Measurements from ENCODE around the gene CA5A.

CA5A gene

DNA sequence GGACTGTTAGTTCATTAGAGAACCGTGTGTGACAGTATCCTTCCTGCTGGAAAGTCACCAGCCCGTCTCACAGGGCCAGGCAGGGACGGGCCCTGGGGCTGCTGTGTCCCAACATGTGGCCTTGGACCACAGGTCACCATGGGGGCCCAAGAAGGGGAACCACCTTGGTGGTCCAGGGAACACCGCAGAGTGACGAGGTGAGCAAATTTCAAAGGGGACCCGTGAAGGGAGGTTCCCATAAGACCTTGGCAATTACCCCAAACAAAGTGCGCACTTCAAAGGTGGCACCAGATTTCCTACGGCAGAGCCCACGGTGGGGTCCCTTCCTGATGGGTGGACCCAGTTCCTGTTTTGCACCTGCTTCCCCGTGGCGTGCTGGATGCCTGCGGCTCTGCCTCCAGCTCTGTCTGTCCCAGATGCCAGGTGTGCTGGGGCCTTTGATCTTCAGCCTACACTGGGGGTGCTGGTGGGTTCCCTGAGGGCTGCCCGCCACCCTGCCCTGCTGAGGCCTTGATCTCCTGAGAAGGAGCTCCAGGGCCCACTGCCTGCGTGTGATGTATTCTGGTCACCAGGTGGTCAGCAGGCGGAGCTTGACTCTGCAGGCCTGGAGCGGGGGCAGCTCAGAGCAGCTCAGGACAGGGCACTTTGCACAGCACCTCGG, 94.0 kb downstream of the CA5A start:
- intact Hi-C loops (cut with DNase I), result no loop called here
- DNase-seq, result no peak

DNA sequence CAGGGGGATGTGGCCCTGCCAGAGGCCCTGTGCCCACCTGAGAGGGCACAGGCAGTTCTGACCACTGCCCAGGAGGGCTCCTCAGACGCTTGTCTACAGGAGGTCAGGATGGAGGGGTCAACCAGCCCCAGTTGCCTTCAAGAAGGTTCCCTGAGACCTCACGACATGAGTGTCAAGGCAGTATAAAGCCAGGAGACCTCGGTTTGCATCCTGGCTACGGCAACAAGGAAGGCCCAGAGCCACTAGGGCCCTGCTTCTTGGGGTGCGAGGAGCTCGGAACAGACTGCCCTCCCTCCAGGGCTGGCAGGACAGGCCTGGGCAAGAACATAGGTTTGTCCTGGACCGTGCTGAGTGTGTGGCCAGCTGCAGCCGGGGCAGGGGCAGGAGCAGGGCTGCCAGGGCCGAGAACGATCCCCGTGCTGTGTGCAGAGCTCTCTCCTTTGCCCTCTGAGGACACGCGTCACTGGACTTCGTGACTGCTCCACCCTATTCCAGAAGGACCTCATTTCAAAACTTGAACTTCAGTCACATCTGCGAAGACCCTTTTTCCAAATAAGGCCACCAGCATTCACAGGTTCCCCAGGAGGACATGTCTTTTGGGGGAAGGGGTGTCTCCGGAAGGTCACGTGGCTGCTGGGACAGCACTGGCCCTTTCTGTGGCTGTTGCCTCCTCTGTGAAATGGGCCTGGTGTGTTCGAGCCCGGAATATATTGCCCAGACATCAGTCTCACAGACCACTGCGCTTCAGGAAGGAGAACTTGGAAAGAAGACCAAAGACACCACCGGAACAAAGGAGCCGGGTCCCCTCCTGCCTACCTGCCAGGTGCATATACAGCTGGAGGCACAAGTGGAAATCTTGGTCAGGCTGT, 94.8 kb downstream of the CA5A start:
- intact Hi-C loops (cut with DNase I), result no loop called here
- DNase-seq, result no peak

DNA sequence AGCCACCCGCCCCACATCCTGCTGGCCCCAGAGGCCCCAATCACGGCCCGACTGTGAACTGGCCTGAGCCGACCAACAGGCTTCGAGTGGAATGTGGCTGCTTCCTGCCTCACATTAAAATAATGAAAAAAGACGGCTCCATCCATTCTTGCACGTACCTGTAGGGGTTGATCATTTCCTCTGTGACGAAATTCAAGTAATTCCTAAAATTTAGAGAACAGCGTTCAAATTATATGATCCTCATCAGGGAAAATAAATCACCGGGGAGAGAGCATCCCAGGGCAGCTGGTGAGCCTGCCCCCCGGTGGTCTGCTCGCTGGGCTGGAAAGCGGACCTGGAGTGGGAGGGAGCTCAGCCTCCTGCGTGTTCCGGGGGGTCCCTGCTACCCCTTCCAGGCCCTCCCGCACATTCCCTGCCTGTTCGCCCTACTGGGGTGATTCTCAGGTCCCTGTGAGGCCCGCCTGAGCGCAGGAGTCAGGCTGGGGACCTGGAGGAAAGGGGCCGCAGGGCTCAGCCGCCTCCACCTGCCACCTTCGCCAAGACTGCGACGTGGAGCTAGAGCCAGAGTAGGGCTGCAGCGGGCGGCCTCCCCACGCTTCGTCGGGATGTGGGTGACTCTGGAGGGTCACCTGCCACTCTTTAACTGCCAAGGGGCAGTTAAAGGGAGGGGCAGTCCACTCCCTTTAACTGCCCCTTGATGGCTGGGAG, 95.9 kb downstream of the CA5A start:
- no peak for DNase-seq

DNA sequence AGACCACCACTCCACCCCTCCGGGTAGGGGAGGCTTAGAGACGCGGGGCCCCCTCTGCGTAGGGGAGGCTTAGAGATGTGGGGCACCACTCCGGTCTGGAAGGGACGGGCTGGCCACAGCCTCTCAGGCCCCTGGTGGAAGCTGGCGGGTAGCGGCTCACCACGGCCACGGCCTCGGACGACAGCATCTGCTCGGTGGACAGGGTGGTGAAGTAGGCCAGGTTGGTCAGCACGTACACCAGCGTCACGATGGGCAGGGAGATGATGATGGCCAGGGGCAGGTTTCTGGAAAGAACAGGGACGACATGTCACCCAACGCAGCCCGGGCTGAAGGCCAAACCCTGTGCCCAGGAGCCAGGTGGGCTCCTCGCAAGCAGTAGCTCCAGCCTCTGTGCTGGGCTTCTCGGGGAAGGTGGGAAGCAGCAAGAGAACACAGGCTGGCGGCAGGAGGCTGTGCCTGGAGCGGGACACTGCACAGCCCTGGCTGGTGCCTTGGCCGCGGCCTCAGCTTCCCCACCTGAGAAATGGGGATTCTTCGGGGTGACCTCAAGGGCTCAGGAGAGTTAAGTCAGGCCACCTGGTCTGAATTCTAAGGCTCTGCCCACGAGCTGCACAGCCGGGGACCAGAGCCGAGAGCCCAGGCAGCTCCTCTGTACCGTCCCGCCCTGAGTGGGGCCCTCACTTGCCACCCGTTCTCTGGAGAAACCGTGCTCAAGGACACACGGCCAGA, 96.6 kb downstream of the CA5A start:
- DNase-seq, result no peak
- intact Hi-C loops (cut with DNase I), result no loop called here

More for the DNA sequence above, 95.9 kb downstream of the CA5A start:
- intact Hi-C loops (cut with DNase I), result no loop called here

DNA sequence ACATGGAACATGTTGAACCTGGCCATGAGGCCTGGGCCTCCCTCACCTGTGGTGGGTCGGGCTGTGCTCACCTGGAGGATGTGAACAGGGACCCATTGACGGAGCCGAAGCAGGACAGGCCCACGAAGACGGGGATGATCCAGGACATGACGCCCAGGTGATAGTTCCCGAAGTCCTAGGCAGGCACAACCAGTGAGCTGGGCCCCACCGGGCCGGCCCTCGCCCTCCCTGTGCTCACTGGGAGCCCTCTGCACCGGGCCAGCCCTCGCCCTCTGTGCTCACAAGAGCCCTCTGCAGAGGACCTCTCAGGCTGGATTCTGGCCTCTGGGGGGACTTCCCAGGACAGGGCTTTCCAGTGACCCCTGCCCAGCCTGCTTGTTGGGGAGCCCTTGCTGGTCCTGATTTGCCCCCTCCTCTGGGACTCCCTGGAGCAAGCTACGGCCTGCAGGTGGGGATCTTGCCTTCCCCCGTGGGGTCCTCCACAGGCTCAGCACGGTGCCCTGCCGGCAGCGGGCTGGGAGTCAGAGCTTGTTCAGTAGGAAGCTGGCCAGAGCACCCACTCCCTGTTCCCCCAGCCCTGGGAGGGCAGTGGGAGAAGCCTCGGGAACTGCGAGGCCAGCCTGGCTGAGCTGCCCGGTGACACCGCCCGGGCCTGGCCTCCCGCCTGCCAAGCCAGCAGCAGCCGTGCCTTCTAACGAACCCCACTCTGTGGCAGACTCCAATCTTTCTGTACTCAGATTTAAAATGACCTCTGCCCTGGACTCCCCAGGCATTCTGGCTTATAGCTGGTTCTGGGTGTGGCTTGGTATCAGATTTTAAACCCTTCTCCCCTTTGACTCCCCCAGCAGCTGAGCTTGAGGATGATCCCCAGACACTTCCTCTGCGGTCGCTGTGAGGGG, 97.4 kb downstream of the CA5A start:
- DNase-seq, result no peak
- intact Hi-C loops (cut with DNase I), result no loop called here

Measured in posterior cingulate gyrus (tissue), 11 donors.